NCI-H748 (cell line): Measurements from ENCODE around the gene IFNA5.
A peak's percentile ranks its signal among the peaks of the same experiment; 100 is the strongest.

Source experiments
- DNase-seq: peaks from one replicate; lab custom pipeline; 2025; ENCODE audit not compliant: unreplicated experiment; lab: John Stamatoyannopoulos, UW

Gene IFNA5

DNA sequence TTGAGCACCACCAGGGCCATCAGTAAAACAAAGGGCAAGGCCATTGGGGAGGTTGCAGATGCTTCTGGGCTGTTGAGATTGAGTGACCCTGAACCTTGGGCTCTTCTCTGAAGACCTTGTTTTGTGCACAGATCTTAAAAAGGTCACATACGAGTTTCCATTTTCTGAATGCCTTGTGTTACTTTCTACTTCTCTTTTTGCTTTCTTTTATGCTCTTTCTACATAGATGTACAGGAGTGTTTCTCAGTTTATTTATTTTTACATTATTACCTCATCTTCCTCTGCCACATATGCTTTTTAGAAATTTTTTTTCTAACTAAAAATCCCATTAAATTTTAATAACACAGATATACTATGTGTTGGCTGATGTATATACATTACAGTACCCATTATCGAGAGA, at the start of gene IFNA5:
Gene IFNA5 (minus strand): TSS at position 101 of the 400 bp plus-strand sequence. CDS start 57 bp downstream, at position 44.
- no peak for DNase-seq

DNA sequence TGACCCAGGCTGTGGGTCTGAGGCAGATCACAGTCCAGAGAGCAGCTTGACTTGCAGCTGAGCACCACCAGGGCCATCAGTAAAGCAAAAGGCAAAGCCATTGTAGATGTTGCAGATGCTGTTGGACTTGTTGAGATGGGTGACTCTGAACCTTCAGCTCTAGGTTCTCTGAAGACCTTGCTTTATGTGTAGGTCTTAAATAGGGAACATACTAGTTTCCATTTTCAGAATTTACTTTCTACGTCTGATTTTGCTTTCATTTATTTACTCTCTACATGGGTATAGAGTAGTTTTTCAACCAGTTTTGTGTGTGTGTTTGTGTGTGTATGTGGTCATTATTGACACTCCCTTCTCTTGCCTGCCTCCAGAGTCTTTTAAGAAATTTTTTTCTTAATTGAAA, 45.7 kb upstream of the IFNA5 start, which contains the start of gene IFNA6:
Gene IFNA6 (minus strand): TSS at position 101 of the 400 bp plus-strand sequence. CDS start 0 bp downstream, at position 101.
- DNase-seq = no peak

DNA sequence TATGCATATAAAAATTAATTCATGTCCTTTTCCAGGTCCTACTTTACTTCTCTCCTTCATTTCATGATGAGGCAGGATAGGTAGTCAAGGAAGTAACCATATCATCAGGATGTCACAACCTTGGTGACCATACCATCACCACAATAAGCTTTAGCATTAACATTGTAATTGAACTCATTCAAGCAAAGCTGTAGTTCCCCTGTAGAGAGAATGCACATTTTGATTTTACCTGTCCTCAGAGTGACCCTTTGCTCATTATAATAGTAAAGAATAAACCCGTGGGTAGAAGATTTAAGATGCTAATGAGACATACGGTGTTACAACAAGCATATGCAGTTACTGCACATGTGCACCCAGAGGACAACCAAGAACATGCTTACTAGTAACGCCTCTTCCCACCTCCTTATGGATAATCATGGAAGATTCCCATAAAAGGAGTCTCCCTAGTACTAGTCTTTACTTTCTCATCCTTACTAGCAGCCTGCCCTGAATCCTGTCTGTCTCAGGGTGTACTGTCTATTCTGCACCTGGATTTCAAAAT, 43.4 kb upstream of the IFNA5 start:
- DNase-seq = no peak

DNA sequence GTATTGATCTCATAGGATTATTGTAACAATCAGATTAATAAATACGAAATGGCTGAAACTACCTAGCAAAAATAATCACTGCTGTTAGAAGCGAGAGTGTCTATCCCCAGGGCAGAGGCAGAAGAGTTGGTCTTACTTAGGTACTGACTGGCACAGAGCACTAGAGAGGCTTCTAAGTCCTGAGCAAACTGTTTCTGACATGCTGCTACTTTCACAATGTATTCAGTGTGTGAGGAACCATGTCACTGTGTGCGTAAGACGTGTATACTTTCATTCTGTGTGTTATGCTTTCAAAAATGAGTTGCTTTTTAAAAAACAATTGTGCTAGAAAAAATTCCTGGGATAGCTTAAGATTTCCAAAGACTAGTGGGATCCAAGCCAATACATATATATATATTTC, 35.6 kb upstream of the IFNA5 start:
- no peak for DNase-seq

DNA sequence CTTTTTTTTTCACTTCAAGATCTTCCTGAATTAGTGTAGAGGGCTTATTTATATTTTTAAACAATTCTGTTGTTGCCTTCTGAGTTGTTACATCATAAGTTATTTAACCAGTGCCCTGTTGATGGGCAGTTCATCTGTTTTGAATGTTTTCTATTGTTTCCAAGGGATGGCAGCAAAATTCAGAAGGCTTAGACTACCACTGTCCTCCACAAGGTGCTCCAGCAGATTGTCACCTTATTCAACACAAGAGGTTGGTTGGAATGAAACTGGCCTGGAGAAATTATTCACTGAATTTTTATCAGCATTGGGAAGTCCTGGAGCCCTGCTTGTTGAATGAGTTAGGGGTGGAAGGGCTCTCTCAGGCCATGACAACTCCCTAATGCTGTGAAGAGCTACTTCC, 31.3 kb upstream of the IFNA5 start:
- DNase-seq = peak; percentile 12

DNA sequence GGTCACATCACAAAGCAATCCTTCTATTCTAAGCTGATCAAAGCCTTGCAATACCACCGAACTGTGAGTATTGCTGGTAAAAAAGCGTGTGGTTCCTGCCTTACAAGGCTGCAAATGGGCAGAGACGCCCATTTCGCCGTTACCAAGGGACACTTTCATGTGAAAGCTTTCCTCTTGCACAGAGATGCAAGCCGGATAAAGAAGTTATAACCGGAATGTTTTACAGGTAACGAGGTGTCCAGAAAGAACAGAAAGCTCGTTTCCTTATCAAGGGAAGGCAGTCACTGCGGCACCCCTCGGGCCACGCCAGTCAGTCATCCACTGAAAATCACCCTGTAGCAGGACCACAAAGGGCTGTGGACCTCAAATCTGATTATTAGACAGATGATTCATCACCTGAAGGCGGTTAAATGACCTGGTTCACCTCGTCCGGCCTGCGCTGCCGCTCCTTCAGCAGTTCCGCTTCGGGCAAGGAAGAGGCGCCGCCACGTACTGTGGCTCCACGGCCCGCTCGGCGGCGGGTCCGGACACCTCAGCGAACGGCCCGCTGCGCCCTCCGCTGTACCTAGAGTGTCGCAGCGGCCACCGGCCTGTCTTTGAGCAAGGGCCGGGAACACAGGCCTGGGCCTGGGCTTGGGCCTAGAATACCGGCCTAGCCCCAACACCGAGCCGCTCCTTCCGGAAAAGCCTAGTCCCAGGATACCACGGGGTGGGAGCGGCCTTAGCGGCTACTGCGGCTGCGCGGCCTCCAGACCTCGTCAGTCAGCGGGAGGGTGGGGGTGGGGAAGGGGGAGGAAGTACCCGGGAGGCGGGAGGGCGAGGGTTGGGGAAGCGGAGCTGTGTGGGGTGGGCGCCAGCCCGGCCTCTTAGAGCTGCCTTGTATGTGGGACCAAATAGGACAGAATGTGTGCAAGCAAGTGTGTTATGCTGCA, 29.9 kb upstream of the IFNA5 start, which contains the start of gene KLHL9:
Gene KLHL9 (minus strand): TSS at position 704 of the 932 bp plus-strand sequence. CDS start 545 bp downstream, at position 159.
- peak; percentile 94 for DNase-seq

DNA sequence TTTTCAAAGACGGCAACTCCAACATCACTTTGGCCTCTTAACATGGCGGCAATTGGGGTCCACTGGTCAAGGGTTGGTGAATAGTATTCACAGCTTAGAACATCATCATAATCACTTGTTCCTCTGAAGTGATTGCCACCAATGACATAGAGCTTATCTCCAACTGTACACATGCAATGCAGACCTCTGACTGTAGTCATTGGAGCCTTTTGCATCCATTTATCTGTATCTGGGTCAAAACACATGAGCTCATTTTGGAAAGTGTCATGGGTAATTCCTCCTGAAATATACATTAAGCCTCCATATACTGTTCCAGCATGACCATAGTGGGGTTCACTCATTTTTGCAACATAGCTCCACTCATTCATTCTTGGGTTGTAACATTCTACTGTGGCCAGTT, 28.1 kb upstream of the IFNA5 start:
- no peak for DNase-seq

DNA sequence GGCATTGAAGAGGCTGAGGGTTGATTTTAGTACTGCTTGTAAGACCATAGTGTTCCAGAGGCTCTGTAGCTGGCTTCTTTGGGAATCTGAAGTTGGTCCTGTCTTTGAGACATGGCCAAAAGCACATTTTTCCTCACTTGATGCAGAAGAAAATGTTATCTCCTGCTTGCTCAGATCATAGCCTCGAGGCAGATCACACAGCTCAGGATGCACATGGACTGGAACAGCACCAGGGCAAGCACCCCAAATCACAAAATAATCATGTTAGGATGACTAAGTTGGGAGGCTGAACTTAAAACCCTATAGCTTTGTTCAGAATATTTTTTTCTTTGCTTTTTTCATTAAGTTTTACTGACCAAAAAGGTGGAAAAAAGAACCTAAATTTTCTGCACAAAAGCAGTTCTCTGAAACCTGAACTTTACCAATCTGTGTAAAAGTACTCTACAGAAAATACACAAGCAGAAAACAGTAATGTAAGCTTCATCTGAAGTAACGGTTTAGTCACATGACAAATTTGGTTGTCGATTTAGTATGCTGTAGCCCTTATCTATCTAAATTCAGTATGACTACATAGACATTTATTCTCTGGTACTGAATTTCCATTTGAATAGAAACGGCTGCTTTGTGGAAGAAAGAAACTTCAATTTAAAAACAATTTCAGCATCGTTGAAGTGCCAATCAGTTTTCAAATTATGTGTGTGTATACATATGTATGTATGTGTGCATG, 26.7 kb upstream of the IFNA5 start:
- no peak for DNase-seq

DNA sequence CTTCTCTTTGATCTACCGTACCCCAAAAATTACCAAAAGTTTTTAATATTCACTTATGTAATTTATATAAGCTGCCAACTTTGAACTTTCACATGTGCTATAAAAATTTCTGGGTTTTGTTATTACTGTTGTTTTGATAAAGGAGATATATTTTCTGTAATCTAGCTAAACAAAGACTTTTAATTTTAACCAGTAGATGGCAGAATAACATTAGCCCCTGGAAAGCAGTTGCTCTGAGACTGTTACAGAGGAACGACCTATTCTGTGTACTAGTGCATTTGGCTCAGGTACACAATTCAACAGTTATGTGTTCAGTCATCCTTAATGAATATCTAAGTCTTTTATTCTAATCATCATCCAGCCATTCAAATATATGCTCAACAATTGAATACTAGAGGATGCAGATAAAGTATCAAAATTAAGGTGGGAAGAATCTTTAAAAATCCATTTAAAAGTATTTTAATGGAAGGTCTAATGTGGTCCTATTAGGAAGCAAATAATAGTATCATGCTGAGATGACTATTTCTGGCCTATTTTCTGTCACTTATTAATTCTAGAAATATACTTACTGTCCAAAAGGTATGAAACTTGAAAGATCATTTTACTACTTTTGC, 21.5 kb upstream of the IFNA5 start:
- DNase-seq = peak; percentile 64

DNA sequence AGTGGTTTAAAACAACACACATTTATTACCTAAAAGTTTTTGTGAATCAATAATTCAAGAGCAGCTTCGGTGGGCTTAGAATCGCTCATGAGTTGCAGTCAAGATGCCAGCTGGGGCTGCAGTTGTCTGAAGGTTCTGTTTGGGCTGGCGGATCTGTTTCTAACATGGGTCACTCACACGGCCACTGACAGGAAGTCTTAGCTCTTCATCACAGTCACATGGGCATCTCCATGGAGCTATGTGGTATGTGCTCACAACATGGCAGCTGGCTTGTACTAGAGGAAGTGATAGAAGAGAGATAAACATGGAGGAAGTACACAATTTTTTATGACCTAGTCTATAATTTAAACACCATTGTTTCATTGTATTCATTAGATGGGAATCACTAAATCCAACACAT, 18.9 kb upstream of the IFNA5 start:
- DNase-seq = no peak

DNA sequence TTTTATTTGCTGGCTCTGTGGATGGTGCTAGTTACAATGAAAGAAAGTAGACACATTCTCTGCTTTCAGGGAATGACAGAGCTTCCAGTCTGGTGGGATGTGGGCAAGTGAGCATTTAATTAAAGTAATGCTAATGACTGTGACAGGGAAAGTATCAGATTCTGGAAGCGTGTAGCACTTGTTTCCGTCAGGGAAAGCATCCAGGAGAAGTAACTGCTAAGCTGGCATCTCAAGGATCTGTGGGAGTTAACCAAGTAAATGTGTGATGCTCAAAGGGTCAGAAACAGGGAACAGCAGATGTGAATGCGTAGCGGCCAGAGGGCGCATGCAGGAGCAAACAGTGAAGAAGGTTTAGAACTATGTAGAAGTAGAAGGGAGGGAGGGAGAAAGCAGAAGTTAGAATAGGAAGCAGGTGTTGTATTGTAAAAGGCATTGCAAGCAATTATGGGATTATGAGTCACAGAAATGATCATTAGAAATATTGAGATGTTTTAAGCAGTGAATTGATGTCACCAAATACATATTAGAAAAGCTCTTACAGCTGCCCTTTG, 17.9 kb upstream of the IFNA5 start:
- no peak for DNase-seq

DNA sequence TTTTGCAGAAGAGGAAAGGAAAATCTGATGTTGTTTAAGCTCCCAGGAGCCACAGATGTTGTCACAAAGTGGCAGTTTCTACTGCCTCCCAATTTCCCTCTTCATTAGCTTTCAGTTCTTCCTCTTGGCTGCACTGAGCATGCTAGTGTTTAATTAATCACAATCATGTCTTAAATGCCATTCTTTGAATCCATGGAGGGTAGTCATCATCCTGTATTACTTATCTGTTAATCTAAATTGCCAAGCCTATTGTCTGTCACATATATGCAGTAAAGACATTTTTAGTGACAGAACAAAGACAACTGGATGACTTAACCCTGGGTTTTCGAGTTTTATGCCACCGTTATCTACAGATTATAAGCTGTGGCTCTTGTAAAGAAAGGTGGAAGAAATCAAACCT, 15.4 kb upstream of the IFNA5 start:
- no peak for DNase-seq

DNA sequence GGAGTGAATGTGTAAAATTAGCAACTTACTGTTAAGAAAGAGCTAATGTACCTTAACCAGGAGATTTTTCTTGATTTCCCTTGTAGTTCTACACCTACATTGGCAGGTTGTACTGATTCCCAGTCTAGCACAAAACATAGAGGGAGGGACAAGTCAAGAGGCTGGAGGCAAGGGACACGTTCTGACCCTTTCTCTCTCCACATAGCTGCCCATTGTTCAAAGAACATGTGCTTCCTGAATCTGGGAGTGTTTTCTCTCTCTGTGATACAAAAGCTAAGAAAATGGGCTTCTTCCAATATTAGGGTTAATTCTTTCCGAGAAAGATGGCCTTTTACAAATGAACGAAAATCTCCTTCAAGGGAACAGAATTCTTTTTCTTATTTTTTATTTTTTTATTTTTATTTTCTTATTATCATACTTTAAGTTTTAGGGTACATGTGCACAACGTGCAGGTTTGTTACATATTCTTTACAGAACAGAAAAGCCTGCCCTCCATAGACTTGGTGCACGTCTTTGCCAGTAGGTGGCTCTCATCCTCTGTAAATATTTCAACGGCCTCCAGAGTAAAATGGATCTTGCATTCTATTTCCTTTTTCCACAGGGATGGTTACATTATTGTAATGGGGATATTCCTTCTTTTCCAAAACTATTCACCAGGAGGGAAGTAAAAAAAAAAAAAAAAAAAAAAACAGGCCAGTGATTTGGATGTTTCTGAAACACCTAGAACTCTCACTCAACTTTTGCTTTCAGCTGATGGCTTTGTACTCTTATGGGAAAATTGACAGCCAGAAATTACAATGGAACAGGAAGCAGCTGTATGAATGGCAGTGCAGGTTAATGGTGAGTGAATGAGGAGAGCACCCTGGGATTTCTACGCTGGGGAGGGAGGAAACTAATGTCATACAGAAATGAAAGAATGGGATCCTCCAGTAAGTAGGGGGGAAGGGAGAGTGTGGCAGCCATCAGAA, 13.1 kb upstream of the IFNA5 start:
- peak; percentile 54 for DNase-seq

DNA sequence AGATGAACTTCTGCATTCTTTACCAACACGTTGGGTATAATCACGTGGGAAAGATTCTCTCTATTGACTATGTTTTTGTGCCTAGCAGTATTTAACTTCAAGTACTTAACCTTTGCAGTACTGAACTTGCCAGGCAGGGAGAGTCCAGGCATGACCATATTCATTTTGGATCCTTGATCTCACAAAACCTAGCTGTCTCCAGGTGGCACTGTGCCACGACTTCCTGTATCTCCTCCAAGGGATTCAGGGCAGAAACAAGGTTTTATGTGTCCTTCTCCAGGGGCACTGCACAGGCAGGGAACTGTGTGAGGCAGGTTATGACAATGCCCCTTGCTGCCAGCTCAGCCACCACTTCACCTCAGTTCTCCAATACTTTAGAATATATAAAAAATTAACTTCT, 11.7 kb upstream of the IFNA5 start:
- no peak for DNase-seq

DNA sequence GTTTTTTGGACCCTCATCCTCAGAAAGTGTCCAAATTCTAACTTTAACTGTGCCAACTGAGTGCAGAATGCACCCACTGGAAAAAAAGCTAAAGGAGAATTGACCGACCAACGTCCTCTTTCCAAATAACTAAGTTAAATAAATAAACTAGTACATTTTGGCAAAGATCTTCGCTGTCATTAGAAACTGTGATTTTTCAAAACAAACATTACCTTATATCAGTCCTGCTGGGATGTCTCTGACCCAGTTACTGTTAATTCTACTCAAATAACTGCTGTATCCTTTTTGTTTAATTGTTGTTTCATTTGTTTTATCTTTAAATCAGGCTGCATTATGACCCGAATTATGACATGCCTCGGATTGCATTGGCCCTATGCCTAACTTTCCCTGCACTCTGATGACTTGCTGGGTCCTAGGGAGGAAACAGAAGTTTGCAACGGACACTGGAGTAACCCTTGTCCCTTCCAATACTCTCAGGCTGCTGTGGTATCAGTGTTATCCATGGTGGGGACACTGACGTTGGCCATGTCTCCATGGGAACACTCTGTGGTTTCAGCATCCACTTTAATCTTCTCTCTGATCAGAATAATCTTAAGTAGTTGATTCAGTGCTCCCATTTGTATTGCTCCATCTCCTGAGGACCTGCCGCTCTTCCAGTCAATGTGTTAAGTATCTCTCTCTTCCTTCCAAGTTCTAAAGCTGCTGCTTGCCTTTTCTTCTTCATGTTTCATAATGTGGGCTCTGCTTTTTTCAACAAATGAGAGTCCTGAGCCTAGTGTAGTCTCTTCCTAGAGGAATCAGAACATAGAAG, 11.1 kb upstream of the IFNA5 start:
- DNase-seq = no peak

DNA sequence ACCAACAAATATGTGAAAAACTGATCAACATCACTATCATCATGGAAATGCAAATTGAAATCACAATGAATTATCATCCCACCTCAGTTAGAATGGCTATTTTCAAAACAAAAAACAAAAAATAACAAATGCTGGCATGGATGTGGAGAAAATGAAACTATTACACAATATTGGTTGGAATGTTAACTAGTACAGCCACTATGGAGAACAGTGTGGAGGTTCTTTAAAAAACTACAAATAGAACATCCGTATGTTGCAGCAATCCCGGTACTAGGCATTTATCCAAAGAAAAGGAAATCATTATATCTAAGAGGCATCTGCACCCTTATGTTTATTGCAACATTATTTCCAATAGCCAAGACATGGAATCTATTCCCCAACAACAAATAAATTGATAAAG, 9.0 kb upstream of the IFNA5 start:
- no peak for DNase-seq

DNA sequence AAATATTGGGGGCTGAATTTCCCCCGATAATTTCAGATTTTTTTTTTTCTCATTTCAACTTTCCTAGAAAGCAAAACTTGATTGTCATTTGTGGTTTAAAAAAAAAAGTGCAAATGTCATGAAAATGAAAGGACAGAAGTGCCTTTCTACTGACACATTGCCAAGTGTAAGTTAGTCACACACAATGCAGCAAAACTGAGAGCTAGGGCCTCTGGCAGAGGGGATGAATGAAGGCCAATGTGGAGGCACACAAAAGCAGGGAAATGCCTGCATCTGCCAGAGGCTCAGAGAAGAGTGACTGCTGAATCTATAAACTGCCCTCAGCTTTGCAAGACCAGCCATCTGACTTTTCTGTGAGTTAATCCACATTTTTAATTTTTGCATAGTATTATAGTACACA, 6.8 kb upstream of the IFNA5 start:
- no peak for DNase-seq

DNA sequence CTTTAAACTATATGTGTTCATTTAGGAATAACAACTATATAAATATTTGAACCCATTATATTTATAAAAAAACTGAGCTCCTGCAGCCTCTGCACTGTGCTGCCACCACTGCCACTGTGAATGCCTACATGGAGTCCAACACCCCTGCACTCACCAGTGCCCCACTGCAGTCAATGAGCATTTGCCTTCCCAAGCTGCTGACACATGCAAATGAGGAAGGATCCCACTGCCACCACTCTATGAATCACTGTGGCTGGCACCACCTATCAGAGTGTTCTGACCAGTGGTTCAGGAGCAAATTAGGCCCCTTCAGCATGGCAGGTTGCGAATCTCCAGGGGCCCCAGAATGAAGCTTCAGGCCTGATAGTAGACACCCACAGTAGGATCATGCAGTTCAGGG, 9.1 kb downstream of the IFNA5 start:
- no peak for DNase-seq
